Measurements from ENCODE around the gene PLXNB2.

GRCh38 chr22:50326956-50327710, 19.7 kb upstream of the PLXNB2 start, which contains the start of gene DENND6B:
- TF ChIP-seq CTCF (IDR thresholded peaks at IDR 0.05) (peak; percentile 26 to 60 (median 36)), POLR2A (IDR thresholded peaks at IDR 0.05) (no peak), POLR2AphosphoS5 (IDR thresholded peaks at IDR 0.05; ENCODE audit: insufficient read depth in 1 of 2, low read depth in 1 of 2) (no peak)

Measured in vagina (tissue), 2 donors.